RCC 7860 (cell line): ENCODE results near the gene KCNH3.
"Not testable (repeated sequence)": the region's sequence is repeated elsewhere in the genome, so short reads cannot be mapped to it uniquely, and the experiment has no call there.

Experiments used
- DNase-seq: peaks from one replicate; pipeline ENCODE4 v3.0.0-alpha.2; 2015; ENCODE audit warnings: low spot score
- FAIRE-seq: peaks from 2 replicates; lab custom pipeline; 2012; peaks lifted over from hg19 to GRCh38; lab: Jason Lieb, UNC

The KCNH3 gene

GRCh38 chr12:49584591-49584990, 45.8 kb downstream of the KCNH3 start:
- DNase-seq (no peak), FAIRE-seq (no peak)

- FAIRE-seq (no peak), DNase-seq (no peak)
These were observed 46.9 kb downstream of the KCNH3 start for GRCh38 chr12:49585477-49586459.

DNA sequence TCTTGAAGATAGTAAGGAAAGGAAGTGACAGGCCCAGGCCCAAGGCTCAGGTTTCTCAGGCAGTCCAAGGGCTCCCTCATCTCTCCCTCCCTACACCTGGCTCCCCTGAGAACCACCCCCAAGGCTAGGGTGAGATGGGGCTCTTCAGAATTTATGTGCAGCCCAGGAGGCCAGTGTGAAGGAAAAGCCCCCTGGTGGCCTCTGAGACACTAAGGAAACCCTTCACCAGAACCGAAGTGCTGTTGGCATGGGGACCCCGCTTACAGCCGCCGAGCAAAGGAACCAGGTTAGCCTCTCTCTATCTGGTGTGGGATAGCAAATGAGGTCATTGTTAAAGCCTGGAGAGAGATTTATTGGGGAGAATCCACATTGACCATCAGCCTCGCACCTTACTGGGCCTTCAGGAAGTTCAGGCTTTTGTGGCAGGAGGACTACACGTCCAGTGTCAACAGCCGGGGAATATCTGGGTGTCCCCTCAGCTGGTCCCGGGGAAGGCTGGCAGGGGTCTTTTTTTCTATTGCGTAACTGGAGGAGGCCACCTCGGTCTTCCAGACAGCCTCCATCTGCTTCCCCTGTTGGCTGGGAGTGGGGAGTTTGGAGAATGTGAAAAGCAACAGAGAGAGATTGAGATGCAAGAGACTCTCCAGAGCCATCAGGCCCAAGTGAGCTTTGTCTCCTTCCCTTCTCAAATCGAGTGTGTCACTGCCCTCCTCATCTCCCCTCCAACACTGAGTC, 48.5 kb downstream of the KCNH3 start:
- FAIRE-seq (no peak), DNase-seq (no peak)

GRCh38 chr12:49588281-49588680, 49.5 kb downstream of the KCNH3 start:
- FAIRE-seq (no peak), DNase-seq (no peak)

DNA sequence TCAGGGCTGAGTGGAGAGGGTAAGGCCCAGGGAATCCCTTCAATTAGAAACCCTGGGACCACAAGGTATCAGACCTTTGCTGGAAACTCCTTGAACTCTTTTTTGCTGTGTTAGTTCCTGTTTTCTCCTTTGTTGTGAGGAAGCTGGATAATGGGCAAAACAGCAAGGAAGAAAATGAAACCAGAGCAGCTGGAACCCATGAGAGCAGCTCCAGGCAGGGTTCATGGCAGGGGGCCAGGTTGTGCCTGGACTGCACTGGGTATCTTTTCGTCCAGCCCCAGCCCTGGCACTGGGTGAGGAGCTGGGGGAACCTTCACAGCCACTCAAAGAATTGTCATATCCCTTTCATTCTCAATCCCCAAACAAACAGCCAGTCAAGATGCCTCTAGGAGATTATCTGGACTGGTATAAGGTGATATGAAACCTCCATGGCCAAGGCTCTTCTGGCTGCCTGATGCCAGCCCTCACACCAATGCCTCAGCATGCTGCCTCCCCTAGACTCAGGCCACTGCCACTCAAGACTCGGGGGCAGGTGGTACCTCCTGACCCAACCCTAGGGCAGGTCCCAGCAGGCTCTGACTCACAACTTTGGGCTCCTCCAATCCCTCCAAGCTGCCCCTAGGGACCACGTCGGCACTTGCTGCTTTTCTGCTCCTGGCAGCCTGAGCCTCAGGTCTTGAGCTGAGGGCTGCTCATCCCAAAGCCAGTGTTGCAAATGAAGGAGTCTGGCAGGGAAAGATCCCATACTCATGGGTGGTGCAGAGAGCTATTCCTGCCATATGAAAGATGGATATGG, 50.1 kb downstream of the KCNH3 start:
- DNase-seq (no peak), FAIRE-seq (no peak)

DNA sequence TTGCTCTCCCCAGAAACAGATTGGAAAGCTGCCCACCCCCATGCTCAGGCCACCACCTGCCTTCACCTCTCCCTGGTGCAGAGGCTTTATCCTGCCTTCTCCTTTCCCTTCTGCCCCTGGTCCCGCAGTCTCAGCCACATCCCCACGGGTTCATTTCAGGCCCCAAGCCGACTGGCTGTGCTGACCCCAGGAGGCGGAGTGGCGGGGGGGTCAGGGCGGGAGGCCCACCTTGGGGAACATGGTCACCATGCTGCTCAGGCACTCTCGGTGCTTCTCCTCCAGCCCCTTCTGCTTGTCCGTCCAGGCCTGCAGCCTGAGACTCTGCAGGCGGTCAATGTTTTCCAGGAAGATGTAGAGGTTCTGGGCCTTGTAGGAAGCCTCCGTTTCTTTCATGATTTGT, 59.7 kb downstream of the KCNH3 start:
- no peak for FAIRE-seq

DNA sequence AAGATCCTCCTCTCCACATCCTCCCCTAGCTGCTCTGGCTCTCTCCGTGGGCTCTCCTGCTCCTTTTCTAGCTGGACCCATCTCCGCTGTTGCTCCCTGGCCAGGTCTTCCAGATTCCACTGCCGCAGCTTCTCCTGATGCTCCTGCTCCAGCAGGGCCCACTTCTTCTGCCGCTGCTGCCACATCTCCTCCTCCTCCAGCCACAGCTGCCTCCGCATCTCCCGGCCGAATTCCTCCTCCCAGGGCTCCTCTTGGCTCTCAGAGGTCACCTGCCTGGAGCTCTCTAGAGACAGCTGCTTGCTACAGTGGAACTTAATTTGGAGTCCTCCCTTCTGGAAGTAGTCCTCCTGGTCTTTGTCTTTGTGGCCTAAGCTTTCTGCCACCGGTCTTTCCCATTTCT, 61.1 kb downstream of the KCNH3 start:
- FAIRE-seq (no peak), DNase-seq (no peak)

More for the DNA sequence above, 59.7 kb downstream of the KCNH3 start:
- no peak for DNase-seq

- no peak for FAIRE-seq
These were observed 64.9 kb downstream of the KCNH3 start for GRCh38 chr12:49603721-49604120.

DNA sequence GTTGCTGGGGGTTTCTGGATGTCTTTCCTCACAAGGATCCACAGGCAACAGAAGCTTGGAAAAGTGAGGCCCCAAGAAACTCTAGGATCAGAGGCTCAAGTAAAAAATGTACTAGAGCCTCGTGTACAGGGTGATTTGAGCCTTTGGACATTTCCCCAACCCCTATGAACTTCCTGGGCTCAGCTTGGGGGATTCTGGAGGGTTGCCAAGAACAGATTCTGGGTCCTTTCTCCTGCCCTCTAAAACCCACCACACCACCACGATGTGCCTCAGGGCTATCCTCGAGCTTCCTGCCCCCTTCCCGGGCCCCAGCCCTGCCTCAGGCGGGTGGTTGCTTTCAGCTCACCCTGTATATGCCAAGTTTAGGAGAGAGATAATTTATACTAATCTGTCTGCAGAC, 66.0 kb downstream of the KCNH3 start:
- no peak for FAIRE-seq
- no peak for DNase-seq

More at GRCh38 chr12:49603721-49604120, 64.9 kb downstream of the KCNH3 start:
- DNase-seq: no peak

DNA sequence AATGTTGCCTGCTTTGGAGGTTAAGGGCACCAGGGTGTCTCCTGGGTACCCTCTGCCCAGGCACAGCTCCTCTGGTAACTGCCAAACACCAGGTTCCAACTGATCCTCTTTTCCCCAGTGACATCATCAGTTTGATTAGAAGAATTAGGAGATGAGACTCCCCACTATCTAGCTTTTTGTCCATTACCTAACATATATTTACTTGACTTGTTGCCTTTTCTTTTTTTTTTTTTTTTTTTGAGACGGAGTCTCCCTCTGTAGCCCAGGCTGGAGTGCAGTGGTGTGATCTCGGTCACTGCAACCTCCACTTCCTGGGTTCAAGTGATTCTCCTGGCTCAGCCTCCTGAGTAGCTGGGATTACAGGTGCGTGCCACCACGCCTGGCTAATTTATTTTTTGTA, 66.7 kb downstream of the KCNH3 start, which contains the start of gene FAM186B:
FAM186B (minus strand) TSS at position 101 of the 400 bp plus-strand sequence. CDS start 162 bp downstream, outside the sequence.
- FAIRE-seq, DNase-seq: not testable (repeated sequence)
